Activated naive CD8-positive, alpha-beta T cell treated with anti-CD3 and anti-CD28 coated beads, Interleukin-2, amount 50 U/mL, for 16 hours (primary cell): ENCODE data around the gene CACNG3.
"Not testable (repeated sequence)": the region's sequence is repeated elsewhere in the genome, so short reads cannot be mapped to it uniquely, and the experiment has no call there.

Source experiments
- DNase-seq: peaks from one replicate; pipeline ENCODE4 v3.0.0-alpha.2; 2020; ENCODE audit warnings: low read depth, low spot score

CACNG3 gene

GRCh38 chr16:24332582-24333090 is 76.5 kb downstream of the CACNG3 start:
- no peak for DNase-seq

- no peak for DNase-seq
Observed at GRCh38 chr16:24336491-24336890, 80.4 kb downstream of the CACNG3 start.

- no peak for DNase-seq
Observed at GRCh38 chr16:24337013-24337412, 80.9 kb downstream of the CACNG3 start.

- not testable (repeated sequence) for DNase-seq
Observed at GRCh38 chr16:24343829-24344228, 87.7 kb downstream of the CACNG3 start.

GRCh38 chr16:24344784-24345183 is 88.6 kb downstream of the CACNG3 start:
- DNase-seq = no peak

- DNase-seq = no peak
Observed at GRCh38 chr16:24345704-24346103, 89.6 kb downstream of the CACNG3 start.

- DNase-seq = no peak
Observed at GRCh38 chr16:24346734-24347133, 90.6 kb downstream of the CACNG3 start.

GRCh38 chr16:24347556-24347955 is 91.4 kb downstream of the CACNG3 start:
- DNase-seq = no peak

GRCh38 chr16:24348545-24349290 is 92.6 kb downstream of the CACNG3 start:
- DNase-seq = no peak

- no peak for DNase-seq
Observed at GRCh38 chr16:24349320-24349719, 93.2 kb downstream of the CACNG3 start.

- DNase-seq = no peak
Observed at GRCh38 chr16:24352746-24353145, 96.6 kb downstream of the CACNG3 start.

GRCh38 chr16:24353622-24354021 is 97.5 kb downstream of the CACNG3 start:
- DNase-seq = no peak

GRCh38 chr16:24357511-24357910 is 101.4 kb downstream of the CACNG3 start:
- DNase-seq = no peak

- no peak for DNase-seq
Observed at GRCh38 chr16:24358117-24358516, 102.0 kb downstream of the CACNG3 start.

GRCh38 chr16:24359490-24359889 is 103.4 kb downstream of the CACNG3 start:
- no peak for DNase-seq

GRCh38 chr16:24360936-24361335 is 104.8 kb downstream of the CACNG3 start:
- no peak for DNase-seq

GRCh38 chr16:24364596-24364995 is 108.5 kb downstream of the CACNG3 start:
- DNase-seq = no peak

GRCh38 chr16:24367186-24367710 is 111.1 kb downstream of the CACNG3 start:
- no peak for DNase-seq

GRCh38 chr16:24372824-24373223 is 116.7 kb downstream of the CACNG3 start:
- DNase-seq = no peak

- no peak for DNase-seq
Observed at GRCh38 chr16:24378999-24379398, 122.9 kb downstream of the CACNG3 start.

- no peak for DNase-seq
Observed at GRCh38 chr16:24381470-24382118, 125.5 kb downstream of the CACNG3 start.

- no peak for DNase-seq
Observed at GRCh38 chr16:24382762-24383407, 126.8 kb downstream of the CACNG3 start.
